Neural cell (in vitro differentiated cells): Measurements from ENCODE around the gene PTPRC. TPM values are rescaled to one million over a fixed set of nuclear protein-coding genes. Genes with fewer than 3 reads are reported as not detected.

Experiments
- H2AFZ ChIP-seq: fragments of 200-600, 300-800 bp; sonication (generic), shearing (Covaris generic); 2 replicates; pipeline ENCODE4 v1.6.0; 2014; ENCODE audit warnings: low read depth, mild to moderate bottlenecking, antibody characterized with exemption, low read length, moderate library complexity
- H3F3A ChIP-seq: fragments of 200-600 bp; shearing (Covaris generic); 2 replicates; pipeline ENCODE4 v1.6.1; 2016; ENCODE audit warnings: mild to moderate bottlenecking, moderate library complexity, mixed read lengths, antibody characterized with exemption, low read length; ENCODE audit not compliant: insufficient read depth, poor library complexity, severe bottlenecking
- H3K27ac ChIP-seq: fragments of 200-600, 300-800 bp; sonication (generic), shearing (Covaris generic); 2 replicates; pipeline ENCODE4 v1.5.1; 2014; ENCODE audit warnings: mild to moderate bottlenecking, low read length, moderate library complexity
- H3K27me3 ChIP-seq: fragments of 300-800, 200-600 bp; sonication (generic), shearing (Covaris generic); 2 replicates; pipeline ENCODE4 v1.6.0; 2014; ENCODE audit warnings: mild to moderate bottlenecking, low read depth, low read length, moderate library complexity; ENCODE audit not compliant: insufficient read depth
- H3K36me3 ChIP-seq: fragments of 300-800, 200-600 bp; sonication (generic), shearing (Covaris generic); 2 replicates; pipeline ENCODE4 v1.5.1; 2014; ENCODE audit warnings: mild to moderate bottlenecking, antibody characterized with exemption, low read length, moderate library complexity; ENCODE audit not compliant: insufficient read depth
- H3K4me2 ChIP-seq: fragments of 300-800, 200-600 bp; sonication (generic), shearing (Covaris generic); 2 replicates; pipeline ENCODE4 v1.6.0; 2014; ENCODE audit warnings: mild to moderate bottlenecking, low read length
- H3K4me3 ChIP-seq: fragments of 300-800, 200-600 bp; sonication (generic), shearing (Covaris generic); 2 replicates; pipeline ENCODE4 v1.5.1; 2014; ENCODE audit warnings: mild to moderate bottlenecking, low read length, moderate library complexity
- H3K79me2 ChIP-seq: fragments of 200-600 bp; shearing (Covaris generic); replicated peaks from 2 replicates; pipeline ENCODE4 v1.6.0; 2014; ENCODE audit warnings: mild to moderate bottlenecking, low read length, moderate library complexity; ENCODE audit not compliant: insufficient read depth
- H3K9ac ChIP-seq: fragments of 300-800, 200-600 bp; sonication (generic), shearing (Covaris generic); 2 replicates; pipeline ENCODE4 v1.6.1; 2016; ENCODE audit warnings: mild to moderate bottlenecking, low read length, mixed read lengths
- H3K9me2 ChIP-seq: fragments of 200-600 bp; shearing (Covaris generic); 2 replicates; pipeline ENCODE4 v1.6.1; 2016; ENCODE audit warnings: mild to moderate bottlenecking, low read length, mixed read lengths; ENCODE audit not compliant: insufficient read depth
- H3K9me3 ChIP-seq: fragments of 200-600, 300-800 bp; sonication (generic), shearing (Covaris generic); 2 replicates; pipeline ENCODE4 v1.6.1; 2016; ENCODE audit warnings: mild to moderate bottlenecking, mixed run types, low read length, moderate library complexity, mixed read lengths
- H4K20me1 ChIP-seq: fragments of 200-600 bp; shearing (Covaris generic); 2 replicates; pipeline ENCODE4 v1.6.1; 2016; ENCODE audit warnings: mild to moderate bottlenecking, mixed run types; ENCODE audit not compliant: insufficient read depth
- EP300 ChIP-seq: fragments of 450-650 bp; conservative IDR thresholded peaks from 2 replicates; pipeline ENCODE4 v1.6.1; 2014; ENCODE audit warnings: antibody characterized with exemption, mild to moderate bottlenecking, moderate library complexity; ENCODE audit not compliant: poor library complexity, severe bottlenecking
- EZH2 ChIP-seq: fragments of 200-600, 300-800 bp; shearing (Covaris generic), sonication (generic); IDR thresholded peaks from 2 replicates; pipeline ENCODE4 v1.6.1; 2014; ENCODE audit warnings: antibody characterized with exemption, low read length, borderline replicate concordance, mild to moderate bottlenecking; ENCODE audit not compliant: insufficient read depth, poor library complexity, severe bottlenecking
- MXI1 ChIP-seq: fragments of 450-650 bp; conservative IDR thresholded peaks from 2 replicates; pipeline ENCODE4 v1.6.1; 2014; ENCODE audit warnings: antibody characterized with exemption, mild to moderate bottlenecking; ENCODE audit not compliant: poor library complexity, severe bottlenecking
- POLR2AphosphoS5 ChIP-seq: IDR thresholded peaks from 2 replicates; pipeline ENCODE4 v1.6.1; 2012
- RAD21 ChIP-seq: fragments of 450-650 bp; conservative IDR thresholded peaks from 2 replicates; pipeline ENCODE4 v1.6.1; 2014; ENCODE audit warnings: antibody characterized with exemption, mild to moderate bottlenecking, moderate library complexity
- SMC3 ChIP-seq: fragments of 450-650 bp; conservative IDR thresholded peaks from 2 replicates; pipeline ENCODE4 v1.6.1; 2014; ENCODE audit warnings: antibody characterized with exemption, mild to moderate bottlenecking, moderate library complexity; ENCODE audit not compliant: poor library complexity
- TAF1 ChIP-seq: IDR thresholded peaks from 2 replicates; pipeline ENCODE4 v1.6.1; 2012; ENCODE audit warnings: low read depth
- polyA plus RNA-seq: library from polyadenylated mRNA; depleted of rRNA; stranded (reverse); fragments of >200 nt; gene quantifications from 2 replicates; pipeline ENCODE4 v1.2.3, GENCODE V29; 2014
- TF ChIP-seq, protein P1 (sequence below): IDR thresholded peaks from 2 replicates; pipeline ENCODE4 v1.6.1; 2012; ENCODE audit warnings: borderline replicate concordance
- TF ChIP-seq, protein P2 (sequence below): fragments of 450-650 bp; IDR thresholded peaks from 2 replicates; pipeline ENCODE4 v1.5.1; 2014; ENCODE audit warnings: antibody characterized with exemption, mild to moderate bottlenecking, moderate library complexity; ENCODE audit not compliant: poor library complexity, severe bottlenecking

Gene PTPRC
- polyA plus RNA-seq, 1 donor from 2014 or later: 0.12 TPM

DNA sequence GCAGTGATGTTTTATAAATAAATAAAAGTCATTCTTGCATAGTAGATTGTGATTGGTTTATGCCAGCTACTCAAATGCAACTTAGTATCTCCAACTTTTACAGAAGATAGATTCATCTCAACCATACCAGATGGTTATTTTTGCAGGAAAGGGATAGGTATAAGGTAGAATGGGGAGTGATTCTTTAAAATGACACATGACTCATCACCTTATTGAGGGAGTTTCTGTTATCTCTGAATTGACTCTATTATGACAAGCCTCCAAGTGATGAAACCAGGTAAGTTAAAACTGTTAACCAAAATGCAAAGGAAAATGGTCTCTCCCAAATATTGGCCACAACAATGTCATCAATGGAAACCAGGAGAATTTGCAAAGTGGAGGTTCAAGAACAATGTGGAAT lies 54.5 kb downstream of the PTPRC start:
- Histone ChIP-seq H3K9me2 (no peaks in the 10 kb centered on the region), H3K79me2 (no peaks in the 10 kb centered on the region), H4K20me1 (no peaks in the 10 kb centered on the region), H3K27ac (no peak overlapping the region), H3K36me3 (no peaks in the 10 kb centered on the region), H3K27me3 (no peaks in the 10 kb centered on the region), H3F3A (no peaks in the 10 kb centered on the region), H3K4me2 (no peak overlapping the region), H2AFZ (no peak overlapping the region), H3K4me3 (no peak overlapping the region), H3K9me3 (no peaks in the 10 kb centered on the region), H3K9ac (no peak overlapping the region)
- no peak for TF ChIP-seq EP300
- no peak for TF ChIP-seq RAD21
- TF ChIP-seq, protein P1, sequence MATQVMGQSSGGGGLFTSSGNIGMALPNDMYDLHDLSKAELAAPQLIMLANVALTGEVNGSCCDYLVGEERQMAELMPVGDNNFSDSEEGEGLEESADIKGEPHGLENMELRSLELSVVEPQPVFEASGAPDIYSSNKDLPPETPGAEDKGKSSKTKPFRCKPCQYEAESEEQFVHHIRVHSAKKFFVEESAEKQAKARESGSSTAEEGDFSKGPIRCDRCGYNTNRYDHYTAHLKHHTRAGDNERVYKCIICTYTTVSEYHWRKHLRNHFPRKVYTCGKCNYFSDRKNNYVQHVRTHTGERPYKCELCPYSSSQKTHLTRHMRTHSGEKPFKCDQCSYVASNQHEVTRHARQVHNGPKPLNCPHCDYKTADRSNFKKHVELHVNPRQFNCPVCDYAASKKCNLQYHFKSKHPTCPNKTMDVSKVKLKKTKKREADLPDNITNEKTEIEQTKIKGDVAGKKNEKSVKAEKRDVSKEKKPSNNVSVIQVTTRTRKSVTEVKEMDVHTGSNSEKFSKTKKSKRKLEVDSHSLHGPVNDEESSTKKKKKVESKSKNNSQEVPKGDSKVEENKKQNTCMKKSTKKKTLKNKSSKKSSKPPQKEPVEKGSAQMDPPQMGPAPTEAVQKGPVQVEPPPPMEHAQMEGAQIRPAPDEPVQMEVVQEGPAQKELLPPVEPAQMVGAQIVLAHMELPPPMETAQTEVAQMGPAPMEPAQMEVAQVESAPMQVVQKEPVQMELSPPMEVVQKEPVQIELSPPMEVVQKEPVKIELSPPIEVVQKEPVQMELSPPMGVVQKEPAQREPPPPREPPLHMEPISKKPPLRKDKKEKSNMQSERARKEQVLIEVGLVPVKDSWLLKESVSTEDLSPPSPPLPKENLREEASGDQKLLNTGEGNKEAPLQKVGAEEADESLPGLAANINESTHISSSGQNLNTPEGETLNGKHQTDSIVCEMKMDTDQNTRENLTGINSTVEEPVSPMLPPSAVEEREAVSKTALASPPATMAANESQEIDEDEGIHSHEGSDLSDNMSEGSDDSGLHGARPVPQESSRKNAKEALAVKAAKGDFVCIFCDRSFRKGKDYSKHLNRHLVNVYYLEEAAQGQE: no peak
- TF ChIP-seq SMC3: no peak
- no peak for TF ChIP-seq EZH2

DNA sequence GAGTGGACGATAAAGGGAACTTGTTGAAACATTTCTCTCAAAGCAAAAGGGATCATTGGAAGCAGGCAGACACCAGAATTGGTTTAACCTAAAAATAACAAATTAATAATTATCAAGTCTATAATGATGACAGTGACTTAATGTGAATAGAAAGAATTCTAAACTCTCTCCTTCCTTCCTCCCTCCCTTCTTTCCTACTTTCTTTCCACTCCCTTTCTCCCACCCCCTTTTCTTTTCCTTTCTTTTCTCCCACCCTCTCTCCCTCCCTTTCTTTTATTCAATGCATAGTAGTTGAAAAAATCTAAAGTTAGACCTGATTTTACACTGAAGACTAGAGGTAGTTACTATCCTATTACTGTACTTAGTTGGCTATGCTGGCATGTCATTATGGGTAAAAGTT lies 55.7 kb downstream of the PTPRC start:
- Histone ChIP-seq H3K4me2 (no peak overlapping the region), H3K36me3 (no peaks in the 10 kb centered on the region), H4K20me1 (no peaks in the 10 kb centered on the region), H3K9me3 (no peaks in the 10 kb centered on the region), H3K27me3 (no peaks in the 10 kb centered on the region), H3K4me3 (no peak overlapping the region), H2AFZ (no peak overlapping the region), H3K27ac (no peak overlapping the region), H3K9me2 (no peaks in the 10 kb centered on the region), H3K79me2 (no peaks in the 10 kb centered on the region), H3F3A (no peaks in the 10 kb centered on the region), H3K9ac (no peak overlapping the region)
- TF ChIP-seq MXI1 (no peak), EZH2 (no peak), EP300 (no peak), RAD21 (no peak), SMC3 (no peak), POLR2AphosphoS5 (no peak), TAF1 (no peak)
- TF ChIP-seq, protein P2, sequence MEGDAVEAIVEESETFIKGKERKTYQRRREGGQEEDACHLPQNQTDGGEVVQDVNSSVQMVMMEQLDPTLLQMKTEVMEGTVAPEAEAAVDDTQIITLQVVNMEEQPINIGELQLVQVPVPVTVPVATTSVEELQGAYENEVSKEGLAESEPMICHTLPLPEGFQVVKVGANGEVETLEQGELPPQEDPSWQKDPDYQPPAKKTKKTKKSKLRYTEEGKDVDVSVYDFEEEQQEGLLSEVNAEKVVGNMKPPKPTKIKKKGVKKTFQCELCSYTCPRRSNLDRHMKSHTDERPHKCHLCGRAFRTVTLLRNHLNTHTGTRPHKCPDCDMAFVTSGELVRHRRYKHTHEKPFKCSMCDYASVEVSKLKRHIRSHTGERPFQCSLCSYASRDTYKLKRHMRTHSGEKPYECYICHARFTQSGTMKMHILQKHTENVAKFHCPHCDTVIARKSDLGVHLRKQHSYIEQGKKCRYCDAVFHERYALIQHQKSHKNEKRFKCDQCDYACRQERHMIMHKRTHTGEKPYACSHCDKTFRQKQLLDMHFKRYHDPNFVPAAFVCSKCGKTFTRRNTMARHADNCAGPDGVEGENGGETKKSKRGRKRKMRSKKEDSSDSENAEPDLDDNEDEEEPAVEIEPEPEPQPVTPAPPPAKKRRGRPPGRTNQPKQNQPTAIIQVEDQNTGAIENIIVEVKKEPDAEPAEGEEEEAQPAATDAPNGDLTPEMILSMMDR: no peak
- TF ChIP-seq, protein P1: no peak
